Smooth muscle cell (in vitro differentiated cells): Measurements from ENCODE around the gene LIMS2. TPM values are rescaled to one million over a fixed set of nuclear protein-coding genes. Genes with fewer than 3 reads are reported as not detected.

Source experiments
- DNase-seq: peaks from one replicate; lab custom pipeline; 2025; ENCODE audit not compliant: unreplicated experiment; lab: John Stamatoyannopoulos, UW
- H2AFZ ChIP-seq: fragments of 200-600 bp; sonication (generic); 2 replicates; pipeline ENCODE4 v1.6.0; 2016; ENCODE audit warnings: antibody characterized with exemption, low read depth, mild to moderate bottlenecking
- H3F3A ChIP-seq: fragments of 200-600 bp; sonication (generic); 2 replicates; pipeline ENCODE4 v1.6.0; 2017; ENCODE audit warnings: antibody characterized with exemption, low read depth
- H3K27ac ChIP-seq: fragments of 200-600 bp; sonication (generic); 2 replicates; pipeline ENCODE4 v1.5.1; 2016; ENCODE audit warnings: low read depth, mild to moderate bottlenecking
- H3K27me3 ChIP-seq: fragments of 200-600 bp; sonication (generic); 2 replicates; pipeline ENCODE4 v1.6.1; 2016; ENCODE audit warnings: low read depth, mild to moderate bottlenecking
- H3K36me3 ChIP-seq: fragments of 200-600 bp; sonication (generic); 2 replicates; pipeline ENCODE4 v1.5.1; 2016; ENCODE audit warnings: low read depth
- H3K4me1 ChIP-seq: fragments of 200-600 bp; sonication (generic); 2 replicates; pipeline ENCODE4 v1.5.1; 2016; ENCODE audit warnings: low read depth
- H3K4me2 ChIP-seq: fragments of 200-600 bp; sonication (generic); 2 replicates; pipeline ENCODE4 v1.6.0; 2016; ENCODE audit warnings: mild to moderate bottlenecking
- H3K4me3 ChIP-seq: fragments of 200-600 bp; sonication (generic); 2 replicates; pipeline ENCODE4 v1.5.1; 2016; ENCODE audit warnings: mild to moderate bottlenecking
- H3K79me2 ChIP-seq: fragments of 200-600 bp; sonication (generic); 2 replicates; pipeline ENCODE4 v1.6.0; 2016; ENCODE audit warnings: low read depth, mild to moderate bottlenecking
- H3K9ac ChIP-seq: fragments of 200-600 bp; sonication (generic); 2 replicates; pipeline ENCODE4 v1.6.0; 2016; ENCODE audit warnings: low read depth
- H3K9me3 ChIP-seq: fragments of 200-600 bp; sonication (generic); replicated peaks from 2 replicates; pipeline ENCODE4 v1.5.1; 2016; ENCODE audit warnings: low read depth
- H4K20me1 ChIP-seq: fragments of 200-600 bp; sonication (generic); 2 replicates; pipeline ENCODE4 v1.6.0; 2016; ENCODE audit warnings: low read depth
- WGBS: methylation state at CpG from one replicate; pipeline ENCODE4 v1.1.7; 2016; ENCODE audit warnings: low lambda C conversion rate; 5-methylcytosine and 5-hydroxymethylcytosine counted together
- polyA plus RNA-seq: library from polyadenylated mRNA; unstranded; fragments of >200 nt; fragmentation: Nextera tagmentation; extraction: Ambion mirVana; gene quantifications from 2 replicates; pipeline ENCODE4 v1.2.1, GENCODE V29; 2016
- total RNA-seq: library from RNA; depleted of rRNA; stranded (reverse); fragments of >200 nt; gene quantifications from 2 replicates; pipeline ENCODE4 v1.2.3, GENCODE V29; 2014
- TF ChIP-seq, protein P1 (sequence below): fragments of 200-600 bp; sonication (generic); IDR thresholded peaks from 2 replicates; pipeline ENCODE4 v1.5.1; 2017; ENCODE audit warnings: borderline replicate concordance, mild to moderate bottlenecking, antibody characterized with exemption; ENCODE audit not compliant: insufficient read depth, poor library complexity, severe bottlenecking

The LIMS2 gene
- total and polyA plus RNA-seq, 2 experiments from 2014 or later: 8.4 to 22.3 TPM

DNA sequence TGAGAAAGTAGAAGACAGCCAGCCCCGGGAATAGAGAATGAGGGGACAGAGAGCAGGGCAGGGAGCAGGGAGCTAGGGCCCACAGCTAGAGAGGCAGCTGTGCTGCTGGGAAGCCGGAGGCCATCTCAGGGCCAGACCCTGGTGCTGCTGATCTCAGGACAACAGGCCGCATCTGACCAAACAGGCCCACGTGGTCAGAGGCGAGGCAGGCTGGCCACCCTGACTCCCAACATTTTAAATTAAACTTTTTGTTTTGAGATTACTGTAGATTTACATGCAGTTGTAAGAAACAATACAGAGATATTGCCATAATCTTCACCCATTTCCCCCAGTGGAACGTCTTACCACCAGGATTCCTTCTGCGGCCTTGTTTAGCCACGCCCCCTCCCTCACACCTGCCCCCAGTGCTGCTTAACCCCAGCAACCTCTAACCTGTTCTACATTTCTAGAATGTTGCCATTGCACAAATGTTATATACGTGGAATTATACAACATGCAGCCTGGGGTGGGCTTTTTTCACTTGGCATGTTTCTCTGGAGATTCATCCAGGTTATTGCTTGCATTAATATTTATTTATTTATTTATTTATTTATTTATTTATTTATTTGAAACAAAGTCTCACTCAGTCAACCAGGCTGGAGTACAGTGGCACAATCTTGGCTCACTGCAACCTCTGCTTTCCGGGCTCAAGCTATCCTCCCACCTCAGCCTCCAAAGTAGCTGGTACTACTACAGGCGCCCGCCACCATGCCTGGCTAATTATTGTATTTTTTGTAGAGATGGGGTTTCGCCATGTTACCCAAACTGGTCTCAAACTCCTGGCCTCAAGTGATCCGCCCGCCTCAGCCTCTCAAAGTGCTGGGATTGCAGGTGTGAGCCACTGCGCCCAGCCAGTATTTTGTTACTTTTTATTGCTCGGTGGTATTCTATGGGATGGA lies 78.0 kb downstream of the LIMS2 start:
- WGBS: 94% methylated on average over 17 of the region's 17 CpGs
- Histone ChIP-seq H3K27me3 (no peaks in the 10 kb centered on the region), H3K27ac (no peak overlapping the region), H3K9me3 (no peaks in the 10 kb centered on the region), H3K9ac (no peak overlapping the region), H3K4me1 (peaks cover 3% of the 10 kb centered on the region), H3K36me3 (no peaks in the 10 kb centered on the region), H4K20me1 (no peaks in the 10 kb centered on the region), H3F3A (no peaks in the 10 kb centered on the region), H3K4me3 (no peak overlapping the region), H3K4me2 (no peak overlapping the region), H2AFZ (no peak overlapping the region), H3K79me2 (no peaks in the 10 kb centered on the region)
- DNase-seq: no peak
- TF ChIP-seq, protein P1, sequence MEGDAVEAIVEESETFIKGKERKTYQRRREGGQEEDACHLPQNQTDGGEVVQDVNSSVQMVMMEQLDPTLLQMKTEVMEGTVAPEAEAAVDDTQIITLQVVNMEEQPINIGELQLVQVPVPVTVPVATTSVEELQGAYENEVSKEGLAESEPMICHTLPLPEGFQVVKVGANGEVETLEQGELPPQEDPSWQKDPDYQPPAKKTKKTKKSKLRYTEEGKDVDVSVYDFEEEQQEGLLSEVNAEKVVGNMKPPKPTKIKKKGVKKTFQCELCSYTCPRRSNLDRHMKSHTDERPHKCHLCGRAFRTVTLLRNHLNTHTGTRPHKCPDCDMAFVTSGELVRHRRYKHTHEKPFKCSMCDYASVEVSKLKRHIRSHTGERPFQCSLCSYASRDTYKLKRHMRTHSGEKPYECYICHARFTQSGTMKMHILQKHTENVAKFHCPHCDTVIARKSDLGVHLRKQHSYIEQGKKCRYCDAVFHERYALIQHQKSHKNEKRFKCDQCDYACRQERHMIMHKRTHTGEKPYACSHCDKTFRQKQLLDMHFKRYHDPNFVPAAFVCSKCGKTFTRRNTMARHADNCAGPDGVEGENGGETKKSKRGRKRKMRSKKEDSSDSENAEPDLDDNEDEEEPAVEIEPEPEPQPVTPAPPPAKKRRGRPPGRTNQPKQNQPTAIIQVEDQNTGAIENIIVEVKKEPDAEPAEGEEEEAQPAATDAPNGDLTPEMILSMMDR: no peak

DNA sequence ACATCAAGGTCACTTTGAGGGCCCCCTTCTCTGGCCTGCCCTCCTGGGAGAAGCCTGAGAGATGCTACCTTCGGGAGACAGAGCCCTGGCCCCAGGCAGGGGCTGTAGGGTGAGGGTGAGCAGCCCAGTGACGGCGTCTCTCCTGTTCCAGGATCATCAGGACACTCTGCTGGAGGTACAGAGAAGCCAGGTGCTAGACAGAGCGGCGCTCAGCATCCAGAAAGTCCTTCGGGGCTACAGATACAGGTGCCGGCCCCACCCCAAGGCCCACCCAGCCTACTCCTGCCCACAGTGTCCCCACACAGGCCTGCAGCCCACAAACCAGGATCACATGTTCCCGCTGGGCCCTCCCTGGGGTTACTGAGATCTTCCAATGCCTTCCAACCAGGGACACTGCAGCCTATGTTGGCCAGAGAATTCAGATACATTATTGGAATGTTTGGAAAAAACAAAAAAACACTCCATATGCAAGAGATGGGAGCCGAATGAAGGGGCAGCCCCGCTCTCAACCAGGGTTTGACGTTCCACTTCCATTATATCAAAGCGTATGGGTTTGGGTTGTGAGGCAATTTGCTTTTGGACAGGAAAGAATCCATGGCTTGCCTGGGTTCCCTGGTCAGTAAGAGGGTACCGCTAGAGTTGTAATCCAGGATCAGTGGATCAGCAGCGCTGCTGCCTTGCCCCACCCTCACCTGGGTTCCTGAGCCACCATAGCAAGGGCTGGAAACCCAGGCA lies 78.9 kb downstream of the LIMS2 start:
- Histone ChIP-seq H3K27me3 (no peaks in the 10 kb centered on the region), H3K9ac (no peak overlapping the region), H3K36me3 (no peaks in the 10 kb centered on the region), H3K4me3 (no peak overlapping the region), H4K20me1 (no peaks in the 10 kb centered on the region), H3K4me2 (no peak overlapping the region), H2AFZ (no peak overlapping the region), H3K4me1 (peaks cover 3% of the 10 kb centered on the region), H3F3A (no peaks in the 10 kb centered on the region), H3K79me2 (no peaks in the 10 kb centered on the region), H3K9me3 (no peaks in the 10 kb centered on the region), H3K27ac (no peak overlapping the region)
- DNase-seq: no peak
- WGBS: 94% methylated on average over 14 of the region's 14 CpGs
- TF ChIP-seq, protein P1: no peak

DNA sequence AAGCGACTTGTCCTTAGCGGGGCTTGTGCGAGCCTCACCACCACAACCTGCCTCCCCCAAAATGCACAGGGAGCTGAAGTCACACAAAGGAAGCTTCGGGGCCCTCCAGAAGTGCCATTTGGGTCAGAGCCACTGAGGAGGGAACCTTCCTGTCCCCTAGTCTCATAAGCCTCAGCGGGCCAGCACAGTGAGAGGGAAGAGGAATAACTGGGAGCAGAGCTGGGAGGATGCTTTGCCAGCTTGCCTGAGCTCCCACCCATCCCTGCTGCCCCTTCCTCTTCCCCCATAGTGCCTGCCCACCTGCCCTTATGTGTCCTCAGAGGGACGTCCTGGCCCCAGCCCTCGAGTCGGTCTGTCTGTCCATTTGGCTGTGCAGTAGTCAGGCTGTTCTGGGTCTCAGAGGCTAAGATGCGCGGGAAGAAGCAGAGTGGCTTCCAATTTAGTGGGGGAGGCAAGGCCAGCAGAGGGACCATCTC lies 81.2 kb downstream of the LIMS2 start:
- no peaks in the 10 kb centered on the region for H3K27me3 ChIP-seq
- DNase-seq: no peak
- no peak overlapping the region for H3K9ac ChIP-seq
- WGBS: 95% methylated on average over 10 of the region's 10 CpGs
- H3K4me3 ChIP-seq: no peak overlapping the region
- H3K4me2 ChIP-seq: no peak overlapping the region
- H3K79me2 ChIP-seq: no peaks in the 10 kb centered on the region
- no peaks in the 10 kb centered on the region for H3K36me3 ChIP-seq
- TF ChIP-seq, protein P1: no peak
- H3F3A ChIP-seq: no peaks in the 10 kb centered on the region
- no peaks in the 10 kb centered on the region for H3K9me3 ChIP-seq
- peaks cover 3% of the 10 kb centered on the region for H3K4me1 ChIP-seq
- H4K20me1 ChIP-seq: no peaks in the 10 kb centered on the region
- H2AFZ ChIP-seq: no peak overlapping the region
- H3K27ac ChIP-seq: no peak overlapping the region
